Keratinocyte (primary cell): ENCODE measurements around the gene RHPN2.

Experiments used
- EZH2 ChIP-seq: IDR thresholded peaks from one replicate; pipeline ENCODE4 v1.6.1; 2012; ENCODE audit warnings: inconsistent platforms, mild to moderate bottlenecking, low read length, moderate library complexity
- TF ChIP-seq, protein P1 (sequence below), 3 experiments: IDR thresholded peaks in 1 of 3; conservative IDR thresholded peaks in 1 of 3; optimal IDR thresholded peaks in 1 of 3; 2 replicates in 2 of 3; 3 replicates in 1 of 3; pipeline versions ENCODE3 to v1.5.1; 2011; ENCODE audit warnings: low read length in 3 of 3, mild to moderate bottlenecking in 3 of 3, moderate library complexity in 2 of 3, control low read depth in 1 of 3, inconsistent platforms in 1 of 3; ENCODE audit not compliant: insufficient read depth in 2 of 3; ENCODE audit errors: extremely low read depth in 1 of 3

GRCh38 chr19:33024398-33024797, 40.3 kb downstream of the RHPN2 start:
- TF ChIP-seq EZH2, result no peak
- TF ChIP-seq, protein P1, sequence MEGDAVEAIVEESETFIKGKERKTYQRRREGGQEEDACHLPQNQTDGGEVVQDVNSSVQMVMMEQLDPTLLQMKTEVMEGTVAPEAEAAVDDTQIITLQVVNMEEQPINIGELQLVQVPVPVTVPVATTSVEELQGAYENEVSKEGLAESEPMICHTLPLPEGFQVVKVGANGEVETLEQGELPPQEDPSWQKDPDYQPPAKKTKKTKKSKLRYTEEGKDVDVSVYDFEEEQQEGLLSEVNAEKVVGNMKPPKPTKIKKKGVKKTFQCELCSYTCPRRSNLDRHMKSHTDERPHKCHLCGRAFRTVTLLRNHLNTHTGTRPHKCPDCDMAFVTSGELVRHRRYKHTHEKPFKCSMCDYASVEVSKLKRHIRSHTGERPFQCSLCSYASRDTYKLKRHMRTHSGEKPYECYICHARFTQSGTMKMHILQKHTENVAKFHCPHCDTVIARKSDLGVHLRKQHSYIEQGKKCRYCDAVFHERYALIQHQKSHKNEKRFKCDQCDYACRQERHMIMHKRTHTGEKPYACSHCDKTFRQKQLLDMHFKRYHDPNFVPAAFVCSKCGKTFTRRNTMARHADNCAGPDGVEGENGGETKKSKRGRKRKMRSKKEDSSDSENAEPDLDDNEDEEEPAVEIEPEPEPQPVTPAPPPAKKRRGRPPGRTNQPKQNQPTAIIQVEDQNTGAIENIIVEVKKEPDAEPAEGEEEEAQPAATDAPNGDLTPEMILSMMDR (optimal IDR thresholded peaks at IDR 0.05 in 1 of 3, IDR thresholded peaks at IDR 0.05 in 1 of 3, conservative IDR thresholded peaks at IDR 0.05 in 1 of 3; ENCODE audit: extremely low read depth in 1 of 3, insufficient read depth in 2 of 3, low read length in 3 of 3), result no peak
